IPS DF 6.9 (cell line): Measurements from ENCODE around the gene CCS.

Source experiments
- DNase-seq: peaks from one replicate; pipeline ENCODE4 v3.0.0-alpha.2; 2013; ENCODE audit warnings: low read depth, low spot score
- H3K27ac ChIP-seq: one replicate; pipeline ENCODE4 v1.5.1; 2013; ENCODE audit warnings: low read length, control low read depth
- H3K27me3 ChIP-seq: 2 replicates; pipeline ENCODE4 v1.6.1; 2013; ENCODE audit warnings: mild to moderate bottlenecking, low read length; ENCODE audit not compliant: control insufficient read depth, insufficient read depth
- H3K36me3 ChIP-seq: 2 replicates; pipeline ENCODE4 v1.6.1; 2013; ENCODE audit warnings: low read length; ENCODE audit not compliant: control insufficient read depth, insufficient read depth
- H3K4me1 ChIP-seq: 2 replicates; pipeline ENCODE4 v1.6.1; 2013; ENCODE audit warnings: low read length; ENCODE audit not compliant: control insufficient read depth, insufficient read depth
- H3K4me3 ChIP-seq: 2 replicates; pipeline ENCODE4 v1.5.1; 2013; ENCODE audit warnings: mild to moderate bottlenecking, low read length
- H3K9me3 ChIP-seq: 2 replicates; pipeline ENCODE4 v1.6.1; 2013; ENCODE audit warnings: low read length, inconsistent platforms; ENCODE audit not compliant: control insufficient read depth, insufficient read depth
- WGBS: extraction: QIAGEN DNeasy Blood & Tissue Kit; methylation state at CpG from one replicate; pipeline ENCODE4 v1.1.7; 2013; ENCODE audit warnings: mixed read lengths, missing lambda C conversion rate; ENCODE audit not compliant: insufficient read length, insufficient coverage; 5-methylcytosine and 5-hydroxymethylcytosine counted together

CCS gene

DNA sequence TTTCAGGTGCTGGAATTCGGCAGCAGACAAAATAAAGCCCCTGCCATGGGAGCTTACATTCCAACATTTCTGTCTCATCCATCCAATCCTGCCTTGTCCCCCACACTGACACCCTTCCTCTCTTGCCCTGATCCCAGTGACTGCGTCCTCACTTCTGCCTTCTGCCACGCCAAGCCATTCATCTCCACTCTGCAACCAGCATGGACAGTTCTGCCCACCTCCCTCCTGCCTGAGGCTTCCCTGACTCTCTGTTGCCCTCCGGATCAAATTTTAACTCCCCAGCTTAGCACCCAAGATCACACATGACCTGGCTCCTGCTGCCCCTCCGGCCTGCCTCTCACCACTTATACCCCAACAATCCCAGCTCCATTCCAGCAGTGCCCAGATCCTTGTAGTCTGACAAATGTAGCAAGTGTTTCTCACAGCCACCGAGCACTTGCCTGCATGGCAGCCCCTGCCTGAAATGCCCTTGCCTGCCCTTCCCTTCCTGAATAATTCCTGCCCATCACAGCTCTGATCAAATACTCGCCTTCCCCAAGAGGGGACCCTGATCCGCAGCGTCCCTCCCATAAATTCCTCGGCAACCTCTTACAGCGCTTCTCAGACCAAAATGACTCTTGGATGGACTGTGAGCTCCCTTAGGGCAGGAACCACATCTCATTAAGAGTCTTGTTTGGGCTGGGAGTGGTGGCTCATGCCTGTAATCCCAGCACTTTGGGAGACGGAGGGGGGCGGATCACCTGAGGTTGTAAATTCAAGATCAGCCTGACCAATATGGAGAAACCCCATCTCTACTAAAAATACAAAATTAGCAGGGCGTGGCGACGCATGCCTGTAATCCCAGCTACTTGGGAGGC is 44.0 kb upstream of the CCS start:
- no peaks in the 10 kb centered on the region for H3K27me3 ChIP-seq
- DNase-seq: no peak
- WGBS: no CpG with 5 or more reads among the region's 16 CpGs
- H3K27ac ChIP-seq: no peak overlapping the region
- H3K4me1 ChIP-seq: peaks cover 2% of the 10 kb centered on the region; the same call in 1 of the 2 replicates
- no peaks in the 10 kb centered on the region for H3K9me3 ChIP-seq
- no peaks in the 10 kb centered on the region for H3K36me3 ChIP-seq
- H3K4me3 ChIP-seq: no peak overlapping the region

DNA sequence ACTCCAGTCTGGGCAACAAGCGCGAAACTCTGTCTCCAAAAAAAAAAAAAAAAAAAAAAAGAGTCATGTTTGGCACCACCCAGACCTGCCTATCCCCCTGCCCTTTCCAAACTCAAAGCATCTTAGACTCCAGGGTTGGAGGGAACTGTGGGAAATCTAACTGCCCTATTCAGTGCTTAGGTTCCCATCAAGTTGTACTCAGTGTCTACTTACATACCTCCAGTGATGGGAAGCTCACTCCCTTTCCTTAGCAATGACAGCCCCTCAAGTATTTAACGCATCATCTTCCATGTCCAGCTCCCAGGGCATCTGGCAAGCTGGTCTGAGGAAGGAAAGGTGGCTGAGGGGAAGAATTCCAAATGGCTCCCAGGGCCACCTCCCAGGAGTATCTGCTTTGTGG is 43.3 kb upstream of the CCS start:
- Histone ChIP-seq H3K27ac (no peak overlapping the region), H3K4me1 (peaks cover 2% of the 10 kb centered on the region; the same call in 1 of the 2 replicates), H3K4me3 (no peak overlapping the region), H3K9me3 (no peaks in the 10 kb centered on the region), H3K27me3 (no peaks in the 10 kb centered on the region), H3K36me3 (peaks cover 3% of the 10 kb centered on the region; the same call in 1 of the 2 replicates)
- WGBS: no CpG with 5 or more reads among the region's 3 CpGs
- DNase-seq: no peak

DNA sequence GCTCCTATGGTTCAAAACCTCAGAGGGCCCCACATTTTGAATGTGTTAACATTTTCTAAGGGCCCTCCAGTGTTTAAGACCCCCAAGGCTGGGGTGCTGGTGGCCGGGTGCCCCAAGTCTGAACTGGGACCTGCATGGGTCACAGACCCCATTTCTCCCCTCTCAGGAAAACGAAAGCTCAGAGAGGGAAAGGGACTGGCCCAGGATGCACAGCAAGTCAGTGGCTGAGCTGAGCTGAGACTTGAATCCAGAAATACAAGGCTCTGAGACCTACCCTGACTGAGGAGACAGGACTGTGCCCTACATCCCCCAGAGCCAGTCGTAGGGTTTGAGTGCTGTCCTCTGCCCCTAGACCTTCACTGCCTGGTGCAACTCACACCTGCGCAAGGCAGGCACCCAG is 42.1 kb upstream of the CCS start:
- DNase-seq: no peak
- no peaks in the 10 kb centered on the region for H3K9me3 ChIP-seq
- H3K36me3 ChIP-seq: peaks cover 7% of the 10 kb centered on the region
- no peaks in the 10 kb centered on the region for H3K27me3 ChIP-seq
- H3K4me3 ChIP-seq: no peak overlapping the region
- peaks cover 2% of the 10 kb centered on the region; the same call in 1 of the 2 replicates for H3K4me1 ChIP-seq
- no CpG with 5 or more reads among the region's 4 CpGs for WGBS
- no peak overlapping the region for H3K27ac ChIP-seq

DNA sequence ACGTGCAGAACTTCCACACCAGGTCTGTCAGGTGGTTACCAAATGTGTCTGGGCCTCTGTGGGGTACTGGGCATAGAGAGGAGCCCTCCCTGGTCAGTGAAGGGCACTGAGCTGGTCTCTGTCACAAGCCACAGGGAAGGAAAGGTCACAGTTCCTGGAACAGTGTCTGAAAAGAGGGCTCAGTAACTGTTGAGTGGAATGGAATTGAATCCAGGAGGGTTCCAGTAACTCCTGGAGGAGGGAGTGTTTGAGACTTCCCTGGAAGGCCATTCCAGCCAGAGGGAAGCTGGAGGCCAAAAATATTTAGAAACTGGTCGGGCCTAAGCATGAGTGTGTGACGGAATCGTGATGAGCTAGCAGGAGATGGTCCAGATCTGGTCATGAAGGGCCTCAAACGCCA is 38.4 kb upstream of the CCS start:
- Histone ChIP-seq H3K4me3 (no peak overlapping the region), H3K27me3 (no peaks in the 10 kb centered on the region), H3K9me3 (no peaks in the 10 kb centered on the region), H3K27ac (no peak overlapping the region), H3K4me1 (no peaks in the 10 kb centered on the region), H3K36me3 (peaks cover 26% of the 10 kb centered on the region)
- no CpG with 5 or more reads among the region's 5 CpGs for WGBS
- DNase-seq: no peak

DNA sequence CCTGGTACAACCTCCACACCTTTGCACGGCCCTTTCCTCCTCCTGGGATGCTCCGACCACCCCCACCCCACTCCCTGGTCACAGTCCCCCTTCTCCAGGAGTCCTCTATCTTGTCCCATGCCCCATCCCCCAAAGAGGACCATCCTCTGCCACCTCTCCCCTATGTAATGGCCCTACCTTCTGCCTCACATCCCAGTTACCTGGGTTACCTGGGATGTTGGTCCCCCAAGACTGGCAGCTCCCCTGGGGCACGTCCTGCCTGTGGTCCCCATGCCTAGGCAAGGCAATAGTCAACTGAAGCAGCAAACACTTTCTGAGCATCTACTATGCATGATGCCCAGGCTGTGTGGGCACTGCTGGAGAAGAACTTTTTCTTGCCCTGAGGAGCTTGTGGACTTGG is 37.6 kb upstream of the CCS start:
- Histone ChIP-seq H3K4me1 (no peaks in the 10 kb centered on the region), H3K4me3 (no peak overlapping the region), H3K36me3 (peaks cover 28% of the 10 kb centered on the region), H3K27me3 (no peaks in the 10 kb centered on the region), H3K9me3 (no peaks in the 10 kb centered on the region), H3K27ac (no peak overlapping the region)
- WGBS: no CpG with 5 or more reads among the region's 3 CpGs
- no peak for DNase-seq

DNA sequence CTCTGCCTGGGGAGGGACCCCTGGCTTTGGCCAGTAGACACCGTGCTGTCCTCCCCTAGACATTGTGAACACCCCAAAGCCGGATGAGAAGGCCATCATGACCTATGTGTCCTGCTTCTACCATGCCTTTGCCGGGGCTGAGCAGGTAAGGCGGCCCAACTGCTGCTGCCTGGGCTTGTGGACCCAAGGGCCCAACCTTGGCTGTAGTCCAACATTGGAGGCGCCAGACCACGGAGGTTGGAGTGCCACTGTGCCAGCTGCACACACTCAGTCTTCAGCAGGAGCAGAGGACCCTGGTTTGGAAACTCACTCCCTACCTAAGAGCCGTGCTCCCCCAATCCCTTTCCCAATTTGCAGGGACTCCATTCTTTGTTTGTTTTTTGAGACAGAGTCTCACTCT is 36.9 kb upstream of the CCS start:
- Histone ChIP-seq H3K36me3 (peaks cover 32% of the 10 kb centered on the region), H3K9me3 (no peaks in the 10 kb centered on the region), H3K27ac (no peak overlapping the region), H3K27me3 (no peaks in the 10 kb centered on the region), H3K4me1 (no peaks in the 10 kb centered on the region), H3K4me3 (no peak overlapping the region)
- no CpG with 5 or more reads among the region's 7 CpGs for WGBS
- DNase-seq: no peak

DNA sequence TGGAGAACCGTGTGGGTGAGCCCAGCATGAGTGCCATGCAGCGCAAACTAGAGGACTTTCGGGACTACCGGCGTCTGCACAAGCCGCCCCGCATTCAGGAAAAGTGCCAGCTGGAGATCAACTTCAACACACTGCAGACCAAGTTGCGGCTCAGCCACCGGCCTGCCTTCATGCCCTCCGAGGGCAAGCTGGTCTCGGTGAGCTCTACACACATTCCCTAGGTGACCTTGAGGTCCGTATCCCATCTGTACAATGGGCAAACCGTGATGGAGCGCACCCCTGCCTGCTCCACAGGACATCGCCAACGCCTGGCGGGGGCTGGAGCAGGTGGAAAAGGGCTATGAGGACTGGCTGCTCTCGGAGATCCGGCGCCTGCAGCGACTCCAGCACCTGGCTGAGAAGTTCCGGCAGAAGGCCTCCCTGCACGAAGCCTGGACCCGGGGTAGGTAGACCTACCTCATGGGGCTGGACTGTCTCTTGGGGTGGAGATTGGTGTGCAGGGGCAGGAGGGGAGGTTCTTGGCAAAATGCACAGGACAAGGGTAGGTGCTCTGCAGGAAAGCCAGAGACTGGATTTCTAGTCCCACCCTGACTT is 35.2 kb upstream of the CCS start:
- no peak for DNase-seq
- no peaks in the 10 kb centered on the region for H3K9me3 ChIP-seq
- H3K4me1 ChIP-seq: no peaks in the 10 kb centered on the region
- peaks cover 49% of the 10 kb centered on the region for H3K36me3 ChIP-seq
- no peak overlapping the region for H3K27ac ChIP-seq
- no peak overlapping the region for H3K4me3 ChIP-seq
- no peaks in the 10 kb centered on the region for H3K27me3 ChIP-seq
- WGBS: no CpG with 5 or more reads among the region's 24 CpGs

DNA sequence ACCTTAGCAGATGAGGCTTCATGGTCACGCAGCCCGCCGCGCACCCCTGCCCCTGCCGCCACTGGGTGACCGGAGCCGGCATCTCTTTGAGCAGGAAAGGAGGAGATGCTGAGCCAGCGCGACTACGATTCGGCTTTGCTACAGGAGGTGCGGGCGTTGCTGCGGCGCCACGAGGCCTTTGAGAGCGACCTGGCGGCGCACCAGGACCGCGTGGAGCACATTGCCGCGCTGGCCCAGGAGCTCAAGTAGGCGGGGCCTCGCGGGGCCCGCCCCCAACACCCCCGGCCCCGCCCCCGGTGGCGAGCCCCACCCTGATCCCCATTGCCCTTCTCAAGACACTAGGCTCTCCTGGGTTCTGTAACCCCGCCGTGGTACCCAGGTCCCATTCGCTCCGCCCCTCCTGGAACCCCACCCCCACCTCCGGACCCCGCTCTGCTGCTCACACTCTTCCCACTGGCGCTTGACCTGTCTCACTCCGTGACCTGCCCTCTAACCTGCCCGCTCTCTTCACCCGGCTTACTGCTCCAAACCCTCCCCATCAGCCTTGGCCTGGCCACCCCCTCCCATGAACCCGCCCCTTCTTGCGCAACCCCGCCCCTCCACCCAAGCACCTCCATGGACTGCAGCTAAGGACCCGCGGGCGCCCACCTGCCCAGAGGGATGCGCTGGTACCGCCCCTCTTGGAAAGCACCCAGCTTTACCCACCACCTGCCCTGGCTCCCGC is 33.7 kb upstream of the CCS start:
- Histone ChIP-seq H3K9me3 (no peaks in the 10 kb centered on the region), H3K27me3 (no peaks in the 10 kb centered on the region), H3K4me3 (no peak overlapping the region), H3K4me1 (no peaks in the 10 kb centered on the region), H3K36me3 (peaks cover 51% of the 10 kb centered on the region), H3K27ac (no peak overlapping the region)
- DNase-seq: no peak
- WGBS: no CpG with 5 or more reads among the region's 50 CpGs

DNA sequence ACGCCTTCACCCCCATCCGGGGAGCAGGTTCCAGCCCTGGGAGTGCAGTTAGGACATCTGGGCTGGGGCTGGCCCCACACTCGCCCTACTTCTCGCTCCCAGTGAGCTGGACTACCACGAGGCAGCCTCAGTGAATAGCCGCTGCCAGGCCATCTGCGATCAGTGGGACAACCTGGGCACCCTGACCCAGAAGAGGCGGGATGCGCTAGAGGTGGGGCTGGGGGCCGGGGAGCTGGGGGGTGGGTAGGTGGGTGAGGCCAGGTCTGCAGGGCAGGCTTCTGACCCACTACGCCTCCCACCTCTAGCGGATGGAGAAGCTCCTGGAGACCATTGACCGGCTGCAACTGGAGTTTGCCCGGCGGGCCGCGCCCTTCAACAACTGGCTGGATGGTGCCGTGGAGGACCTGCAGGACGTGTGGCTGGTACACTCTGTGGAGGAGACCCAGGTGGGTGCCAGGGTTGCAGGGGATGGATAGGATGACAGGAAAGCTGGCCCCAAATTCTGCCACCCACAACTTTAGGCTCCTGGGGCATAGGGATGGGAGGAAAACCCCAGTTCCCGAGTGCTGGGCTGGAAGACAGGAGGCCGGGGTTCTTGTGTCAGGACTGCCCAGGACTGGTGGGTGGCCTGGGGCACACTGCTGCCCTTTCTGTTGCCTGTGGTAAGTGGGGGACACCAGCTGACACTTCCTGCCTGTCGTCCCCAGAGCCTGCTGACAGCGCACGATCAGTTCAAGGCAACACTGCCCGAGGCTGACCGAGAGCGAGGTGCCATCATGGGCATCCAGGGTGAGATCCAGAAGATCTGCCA is 32.9 kb upstream of the CCS start:
- Histone ChIP-seq H3K4me3 (no peak overlapping the region), H3K9me3 (no peaks in the 10 kb centered on the region), H3K27me3 (no peaks in the 10 kb centered on the region), H3K4me1 (no peaks in the 10 kb centered on the region), H3K27ac (no peak overlapping the region), H3K36me3 (peaks cover 47% of the 10 kb centered on the region)
- WGBS: no CpG with 5 or more reads among the region's 27 CpGs
- DNase-seq: no peak
